GM18505 (cell line): ENCODE measurements around the gene SH3BGRL3.
"Not testable (repeated sequence)": the region's sequence is repeated elsewhere in the genome, so short reads cannot be mapped to it uniquely, and the experiment has no call there.

Experiments used
- ATAC-seq: cut with Tn5 transposase; IDR thresholded peaks from one replicate; pipeline ENCODE4 v1.9.1; 2021; ENCODE audit not compliant: unreplicated experiment
- POLR2A ChIP-seq: IDR thresholded peaks from 4 replicates; pipeline ENCODE4 v1.6.1; 2011; ENCODE audit warnings: borderline replicate concordance; ENCODE audit not compliant: insufficient read depth, insufficient read length; ENCODE audit errors: extremely low read depth

The SH3BGRL3 gene

DNA sequence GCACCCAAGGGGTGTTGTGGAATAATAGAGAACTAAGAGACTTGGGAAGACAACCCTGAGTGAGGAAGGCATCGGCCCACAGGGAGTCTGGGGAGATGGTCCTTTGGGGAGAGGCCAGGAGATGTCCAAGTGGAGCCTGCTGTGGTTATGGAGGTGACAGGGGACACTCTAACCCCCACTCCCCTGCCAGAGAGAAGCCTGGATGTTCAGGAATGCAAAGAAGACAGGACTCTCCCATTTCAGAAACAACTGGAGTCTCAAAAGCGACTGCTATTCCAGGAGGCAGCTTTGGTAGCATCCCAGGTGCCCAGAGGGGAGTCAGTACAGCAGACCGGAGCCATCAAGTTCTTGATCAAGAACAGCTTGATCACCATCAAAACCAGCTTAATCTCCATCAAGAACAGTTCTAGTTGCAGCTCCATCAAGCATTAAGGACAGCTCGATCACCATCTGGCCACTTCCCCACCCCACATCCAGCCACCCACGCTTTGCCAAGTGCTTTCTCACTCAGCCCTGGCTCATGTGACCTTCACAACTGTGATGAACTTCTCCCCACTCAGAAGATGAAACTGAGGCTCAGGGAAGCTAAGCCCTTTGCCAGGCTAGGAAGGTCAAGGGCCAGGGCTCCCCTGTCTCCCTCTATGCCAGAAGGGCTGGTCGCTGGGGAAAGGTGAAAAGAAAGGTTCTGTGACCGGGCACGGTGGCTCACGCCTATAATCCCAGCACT, 38.6 kb downstream of the SH3BGRL3 start:
- peak; percentile 42 for TF ChIP-seq POLR2A

GRCh38 chr1:26320896-26321295, 41.0 kb downstream of the SH3BGRL3 start:
- ATAC-seq = no peak
- TF ChIP-seq POLR2A = peak; percentile 34

More for the DNA sequence above, 38.6 kb downstream of the SH3BGRL3 start:
- ATAC-seq = no peak

- TF ChIP-seq POLR2A = no peak
- peak; percentile 43 for ATAC-seq
These were observed 41.6 kb downstream of the SH3BGRL3 start for GRCh38 chr1:26321315-26322041.

- ATAC-seq = no peak
- TF ChIP-seq POLR2A = no peak
These were observed 42.1 kb downstream of the SH3BGRL3 start for GRCh38 chr1:26322042-26322331.

DNA sequence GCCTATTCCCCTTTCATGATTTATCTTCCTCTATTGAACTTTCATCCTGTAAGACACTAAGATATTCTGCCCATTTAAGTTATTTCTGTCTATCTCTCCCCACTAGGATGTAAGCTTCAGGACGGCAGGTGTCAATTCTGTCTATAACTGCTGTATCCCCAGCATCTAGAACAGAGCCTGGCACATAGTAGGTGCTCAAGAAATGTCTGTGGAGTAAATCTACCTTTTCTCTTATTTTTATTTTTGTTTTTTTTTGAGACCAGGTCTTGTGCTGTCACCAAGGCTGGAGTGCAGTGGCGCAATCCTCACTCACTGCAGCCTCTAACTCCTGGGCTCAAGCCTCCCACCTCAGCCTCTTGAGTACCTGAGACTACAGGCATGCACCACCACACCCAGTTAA, 43.5 kb downstream of the SH3BGRL3 start:
- no peak for ATAC-seq
- no peak for TF ChIP-seq POLR2A

DNA sequence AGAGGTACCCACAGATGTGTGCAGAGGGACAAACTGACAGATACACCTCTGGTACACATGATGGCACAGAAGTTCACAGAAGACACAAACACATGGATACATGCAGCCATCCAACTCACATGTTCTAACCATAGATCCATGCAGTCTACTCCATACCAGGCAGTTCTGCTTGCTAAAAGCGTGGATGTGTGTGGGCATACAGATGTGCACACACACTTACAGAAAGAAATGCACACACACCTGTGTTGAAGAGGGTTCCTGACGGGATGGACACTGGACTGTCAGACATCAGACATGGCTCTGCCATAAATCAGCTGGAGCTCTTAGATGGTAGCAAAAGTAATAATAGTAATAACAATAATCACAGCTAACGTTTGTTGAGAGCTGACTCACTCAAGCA, 44.7 kb downstream of the SH3BGRL3 start:
- TF ChIP-seq POLR2A = no peak
- no peak for ATAC-seq

DNA sequence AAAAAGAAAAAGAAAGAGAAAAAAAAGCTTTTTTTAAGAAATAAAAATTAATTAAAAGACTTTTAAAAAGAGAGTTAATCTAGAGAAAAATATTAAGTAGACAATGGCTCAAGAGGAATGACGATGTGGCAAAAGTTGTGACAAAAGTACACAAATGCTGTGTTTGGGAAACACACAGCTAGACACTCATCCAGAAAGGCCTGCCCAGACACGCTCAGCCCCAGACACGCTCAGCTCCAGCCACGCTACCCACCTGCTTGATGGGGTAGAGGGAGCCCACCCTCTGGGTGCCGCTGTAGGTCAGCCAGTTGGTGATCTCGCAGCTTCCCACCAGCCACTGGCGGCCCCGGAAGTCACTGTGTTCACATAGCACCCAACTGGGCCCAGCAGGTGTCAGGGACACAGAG, 48.1 kb downstream of the SH3BGRL3 start:
- no peak for TF ChIP-seq POLR2A
- no peak for ATAC-seq

DNA sequence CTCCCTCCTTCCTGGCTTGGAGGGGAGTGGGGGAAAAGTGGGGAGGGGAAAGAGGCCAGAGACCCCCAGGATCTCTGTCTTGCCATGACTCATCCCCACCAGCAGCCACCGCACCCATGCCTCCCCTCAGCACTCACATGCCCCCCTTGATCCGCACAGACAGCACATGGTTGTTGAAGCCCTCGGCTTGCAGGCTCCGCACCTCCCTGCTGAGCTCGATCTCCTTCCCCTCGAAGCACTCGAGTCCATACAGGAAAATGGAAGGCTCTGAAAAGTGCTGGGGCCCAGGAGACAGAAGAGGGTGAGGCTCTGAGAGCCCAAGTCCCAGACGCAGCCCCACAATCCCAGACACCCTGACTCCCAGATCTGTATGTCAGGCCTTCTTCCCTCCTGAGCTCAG, 48.7 kb downstream of the SH3BGRL3 start:
- TF ChIP-seq POLR2A = no peak

GRCh38 chr1:26329380-26329779, 49.5 kb downstream of the SH3BGRL3 start:
- ATAC-seq = not testable (repeated sequence)

More for the DNA sequence above, 48.7 kb downstream of the SH3BGRL3 start:
- ATAC-seq = no peak

- TF ChIP-seq POLR2A = no peak
- no peak for ATAC-seq
These were observed 50.4 kb downstream of the SH3BGRL3 start for GRCh38 chr1:26330276-26330675.
